SK-N-SH (cell line): ENCODE results near the gene ASTN2.

Experiments
- EP300 ChIP-seq, 2 experiments: IDR thresholded peaks; 2 replicates each; pipeline versions ENCODE4 v1.4.0 to v1.6.1; 2012; ENCODE audit warnings: borderline replicate concordance in 1 of 2, low read depth in 1 of 2, low read length in 1 of 2
- NFIC ChIP-seq: IDR thresholded peaks from 2 replicates; pipeline ENCODE4 v1.4.0; 2012; ENCODE audit warnings: borderline replicate concordance
- TEAD4 ChIP-seq: IDR thresholded peaks from 2 replicates; pipeline ENCODE4 v1.4.0; 2012; ENCODE audit warnings: mild to moderate bottlenecking, borderline replicate concordance; ENCODE audit not compliant: insufficient read depth
- TF ChIP-seq, protein P1 (sequence below): fragments of 200-600 bp; sonication (generic); IDR thresholded peaks from 2 replicates; pipeline ENCODE4 v1.6.1; 2017; ENCODE audit warnings: antibody characterized with exemption, mild to moderate bottlenecking, moderate library complexity

DNA sequence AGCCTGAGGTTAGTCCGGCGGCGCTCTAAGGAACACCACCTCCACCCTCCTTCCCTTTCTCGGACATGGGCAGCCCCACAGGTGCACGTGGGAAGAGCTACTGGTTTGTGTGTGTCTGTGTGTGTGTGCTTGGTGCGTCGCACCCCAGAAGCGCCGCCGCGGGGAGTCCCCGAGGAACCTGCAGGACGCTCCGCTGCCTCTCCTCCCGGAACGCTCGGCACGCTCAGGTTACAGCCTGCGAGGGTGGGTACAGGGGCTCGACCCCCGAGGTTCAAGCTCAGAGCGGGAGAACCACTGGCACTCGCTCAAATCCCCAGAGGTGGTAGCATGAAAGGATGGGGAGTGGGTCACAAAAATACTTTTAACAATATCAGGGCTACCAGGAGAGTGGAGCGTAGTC lies 2.0 kb downstream of the ASTN2 start:
- TF ChIP-seq, protein P1, sequence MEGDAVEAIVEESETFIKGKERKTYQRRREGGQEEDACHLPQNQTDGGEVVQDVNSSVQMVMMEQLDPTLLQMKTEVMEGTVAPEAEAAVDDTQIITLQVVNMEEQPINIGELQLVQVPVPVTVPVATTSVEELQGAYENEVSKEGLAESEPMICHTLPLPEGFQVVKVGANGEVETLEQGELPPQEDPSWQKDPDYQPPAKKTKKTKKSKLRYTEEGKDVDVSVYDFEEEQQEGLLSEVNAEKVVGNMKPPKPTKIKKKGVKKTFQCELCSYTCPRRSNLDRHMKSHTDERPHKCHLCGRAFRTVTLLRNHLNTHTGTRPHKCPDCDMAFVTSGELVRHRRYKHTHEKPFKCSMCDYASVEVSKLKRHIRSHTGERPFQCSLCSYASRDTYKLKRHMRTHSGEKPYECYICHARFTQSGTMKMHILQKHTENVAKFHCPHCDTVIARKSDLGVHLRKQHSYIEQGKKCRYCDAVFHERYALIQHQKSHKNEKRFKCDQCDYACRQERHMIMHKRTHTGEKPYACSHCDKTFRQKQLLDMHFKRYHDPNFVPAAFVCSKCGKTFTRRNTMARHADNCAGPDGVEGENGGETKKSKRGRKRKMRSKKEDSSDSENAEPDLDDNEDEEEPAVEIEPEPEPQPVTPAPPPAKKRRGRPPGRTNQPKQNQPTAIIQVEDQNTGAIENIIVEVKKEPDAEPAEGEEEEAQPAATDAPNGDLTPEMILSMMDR: no peak
- TF ChIP-seq EP300 (IDR thresholded peaks at IDR 0.05; ENCODE audit: borderline replicate concordance in 1 of 2, low read depth in 1 of 2, low read length in 1 of 2): no peak
- no peak for TF ChIP-seq NFIC
- TF ChIP-seq TEAD4: no peak
